Stomach smooth muscle (tissue), 2 donors: ENCODE results near the gene MRPL2.
"Not testable (repeated sequence)": the region's sequence is repeated elsewhere in the genome, so short reads cannot be mapped to it uniquely, and the experiment has no call there.

ENCODE experiments used
- H3K27ac ChIP-seq: one replicate; pipeline ENCODE4 v1.7.0; 2013; ENCODE audit warnings: mild to moderate bottlenecking, low read length, inconsistent platforms
- H3K27me3 ChIP-seq, 2 donors: one replicate each; pipeline ENCODE4 v1.7.0; 2013; ENCODE audit warnings: low read length in 2 of 2; ENCODE audit not compliant: insufficient read depth in 2 of 2, control insufficient read depth in 1 of 2
- H3K36me3 ChIP-seq, 2 donors: one replicate each; pipeline ENCODE4 v1.7.0; 2013; ENCODE audit warnings: low read length in 2 of 2; ENCODE audit not compliant: control insufficient read depth in 2 of 2, insufficient read depth in 2 of 2
- H3K4me1 ChIP-seq: one replicate; pipeline ENCODE4 v1.7.0; 2013; ENCODE audit warnings: low read length; ENCODE audit not compliant: control insufficient read depth, insufficient read depth
- H3K4me3 ChIP-seq, 2 donors: one replicate each; pipeline ENCODE4 v1.7.0; 2013; ENCODE audit warnings: low read length in 2 of 2
- H3K9ac ChIP-seq, 2 donors: one replicate each; pipeline ENCODE4 v1.7.0; 2013; ENCODE audit warnings: low read length in 2 of 2, mild to moderate bottlenecking in 1 of 2
- H3K9me3 ChIP-seq, 2 donors: one replicate each; pipeline ENCODE4 v1.7.0; 2013; ENCODE audit warnings: low read length in 2 of 2; ENCODE audit not compliant: control insufficient read depth in 2 of 2
- donor health status: healthy.
- donor health status: Pancreatic carcinoma.

The MRPL2 gene

GRCh38 chr6:43081922-43082321 lies 22.7 kb upstream of the MRPL2 start:
- H3K4me1 ChIP-seq, H3K27ac ChIP-seq: not testable (repeated sequence)

GRCh38 chr6:43081043-43081442 lies 21.8 kb upstream of the MRPL2 start:
- H3K4me1 ChIP-seq: peaks cover 17% of the 10 kb centered on the region
- H3K27ac ChIP-seq: no peak overlapping the region

More at GRCh38 chr6:43081922-43082321, 22.7 kb upstream of the MRPL2 start:
- H3K4me3 ChIP-seq, H3K9ac ChIP-seq, H3K9me3 ChIP-seq, H3K36me3 ChIP-seq: not testable (repeated sequence)
- H3K27me3 ChIP-seq: peaks cover 6 to 14% of the 10 kb centered on the region in 2 donors

GRCh38 chr6:43078691-43079090 lies 19.5 kb upstream of the MRPL2 start:
- Histone ChIP-seq H3K9me3 (no peaks in the 10 kb centered on the region), H3K4me3 (no peak overlapping the region), H3K4me1 (peaks cover 22% of the 10 kb centered on the region), H3K27me3 (peaks cover 12 to 26% of the 10 kb centered on the region in 2 donors), H3K9ac (no peak overlapping the region), H3K36me3 (peaks cover 0 to 6% of the 10 kb centered on the region in 2 donors), H3K27ac (no peak overlapping the region)

More at GRCh38 chr6:43081043-43081442, 21.8 kb upstream of the MRPL2 start:
- Histone ChIP-seq H3K4me3 (no peak overlapping the region), H3K36me3 (no peaks in the 10 kb centered on the region), H3K27me3 (peaks cover 10 to 21% of the 10 kb centered on the region in 2 donors), H3K9me3 (no peaks in the 10 kb centered on the region), H3K9ac (no peak overlapping the region)

- Histone ChIP-seq H3K27me3 (peaks cover 12 to 26% of the 10 kb centered on the region in 2 donors), H3K4me1 (peaks cover 18% of the 10 kb centered on the region), H3K36me3 (peaks cover 0 to 8% of the 10 kb centered on the region in 2 donors), H3K4me3 (no peak overlapping the region), H3K9me3 (no peaks in the 10 kb centered on the region), H3K27ac (no peak overlapping the region), H3K9ac (no peak overlapping the region)
Measured at GRCh38 chr6:43077981-43078511, 18.8 kb upstream of the MRPL2 start.

- H3K27me3 ChIP-seq: peaks cover 12 to 26% of the 10 kb centered on the region in 2 donors
- H3K9me3 ChIP-seq: no peaks in the 10 kb centered on the region
- no peak overlapping the region for H3K27ac ChIP-seq
- H3K4me3 ChIP-seq: peak overlapping the region; percentile 35 to 68
- H3K4me1 ChIP-seq: peaks cover 18% of the 10 kb centered on the region
- H3K36me3 ChIP-seq: peaks cover 0 to 13% of the 10 kb centered on the region in 2 donors
- H3K9ac ChIP-seq: no peak overlapping the region
Measured at GRCh38 chr6:43077333-43077809, 18.1 kb upstream of the MRPL2 start.

GRCh38 chr6:43076464-43077332 lies 17.5 kb upstream of the MRPL2 start:
- H3K27ac ChIP-seq: no peak overlapping the region
- H3K9ac ChIP-seq: no peak overlapping the region
- H3K27me3 ChIP-seq: peaks cover 12 to 26% of the 10 kb centered on the region in 2 donors
- H3K9me3 ChIP-seq: no peaks in the 10 kb centered on the region
- peaks cover 3 to 17% of the 10 kb centered on the region in 2 donors for H3K36me3 ChIP-seq
- peak overlapping the region; percentile 35 to 68 for H3K4me3 ChIP-seq
- H3K4me1 ChIP-seq: peaks cover 18% of the 10 kb centered on the region

GRCh38 chr6:43075670-43076463 lies 16.6 kb upstream of the MRPL2 start, which contains the start of gene PTK7:
TSS of gene PTK7 (plus strand) at chr6:43076314. CDS start at chr6:43076489, 175 bp downstream.
- no peak within 1 kb of the TSS for H3K9ac ChIP-seq
- H3K9me3 ChIP-seq: no peaks in the 10 kb centered on the region
- peaks cover 18% of the 10 kb centered on the region for H3K4me1 ChIP-seq
- peak within 1 kb of the TSS; percentile 35 to 68 for H3K4me3 ChIP-seq
- peaks cover 12 to 26% of the 10 kb centered on the region in 2 donors for H3K27me3 ChIP-seq
- peaks cover 9 to 21% of the 10 kb centered on the region in 2 donors for H3K36me3 ChIP-seq
- H3K27ac ChIP-seq: no peak within 1 kb of the TSS

GRCh38 chr6:43074847-43075669 lies 15.8 kb upstream of the MRPL2 start:
- no peak overlapping the region for H3K27ac ChIP-seq

GRCh38 chr6:43070028-43070632 lies 10.9 kb upstream of the MRPL2 start:
- Histone ChIP-seq H3K9me3 (no peaks in the 10 kb centered on the region), H3K9ac (no peak overlapping the region), H3K36me3 (peaks cover 25 to 41% of the 10 kb centered on the region in 2 donors), H3K4me3 (no peak overlapping the region), H3K27me3 (peaks cover 0 to 1% of the 10 kb centered on the region in 2 donors), H3K27ac (no peak overlapping the region), H3K4me1 (no peaks in the 10 kb centered on the region)

More at GRCh38 chr6:43074847-43075669, 15.8 kb upstream of the MRPL2 start:
- H3K36me3 ChIP-seq: peaks cover 9 to 26% of the 10 kb centered on the region in 2 donors
- no peaks in the 10 kb centered on the region for H3K9me3 ChIP-seq
- H3K4me3 ChIP-seq: no peak overlapping the region
- peaks cover 18% of the 10 kb centered on the region for H3K4me1 ChIP-seq
- no peak overlapping the region for H3K9ac ChIP-seq
- peaks cover 12 to 26% of the 10 kb centered on the region in 2 donors for H3K27me3 ChIP-seq
